ENCODE data around the gene MACROH2A2.

DNA sequence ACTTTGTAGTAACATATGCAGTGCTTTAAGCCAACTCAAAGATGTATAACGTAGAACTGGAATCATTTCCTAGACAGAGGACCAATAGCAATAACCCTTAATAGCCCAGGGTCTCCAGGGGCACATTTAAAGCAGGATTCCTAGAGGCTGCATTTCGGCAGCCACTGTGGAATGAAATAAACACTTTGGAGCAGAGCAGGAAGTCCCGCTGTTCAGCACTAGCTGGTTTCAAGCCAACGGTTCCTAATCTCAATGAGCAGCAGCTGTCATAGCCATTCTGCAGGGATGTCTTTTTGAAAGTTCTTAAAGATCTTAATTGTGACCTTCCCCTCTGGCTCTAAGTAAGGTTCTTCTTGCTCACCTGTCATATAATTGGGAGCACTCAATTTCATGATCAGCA, 18.4 kb upstream of the MACROH2A2 start:
- TF ChIP-seq ZNF274 (IDR thresholded peaks at IDR 0.05; ENCODE audit: insufficient read depth, insufficient read length) (no peak), SMARCA5 (IDR thresholded peaks at IDR 0.05) (no peak), POLR2A (IDR thresholded peaks at IDR 0.05; ENCODE audit: low read depth, low read length) (no peak), FOXM1 (IDR thresholded peaks at IDR 0.05; ENCODE audit: low read depth, low read length) (no peak), EZH2 (IDR thresholded peaks at IDR 0.05; ENCODE audit: borderline replicate concordance, control insufficient read depth, low read depth, low read length) (no peak), SP1 (IDR thresholded peaks at IDR 0.05; ENCODE audit: low read depth, low read length) (no peak), SPI1 (IDR thresholded peaks at IDR 0.05; ENCODE audit: borderline replicate concordance, insufficient read depth, low read depth, low read length) (no peak), RAD21 (IDR thresholded peaks at IDR 0.05; ENCODE audit: insufficient read depth, low read depth, low read length) (no peak), GABPA (IDR thresholded peaks at IDR 0.05; ENCODE audit: low read depth) (no peak), IRF4 (IDR thresholded peaks at IDR 0.05; ENCODE audit: low read depth, low read length) (no peak)
- TF ChIP-seq, protein P1, sequence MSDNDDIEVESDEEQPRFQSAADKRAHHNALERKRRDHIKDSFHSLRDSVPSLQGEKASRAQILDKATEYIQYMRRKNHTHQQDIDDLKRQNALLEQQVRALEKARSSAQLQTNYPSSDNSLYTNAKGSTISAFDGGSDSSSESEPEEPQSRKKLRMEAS (IDR thresholded peaks at IDR 0.05; ENCODE audit: low read depth, low read length) = no peak
- TF ChIP-seq, protein P2, sequence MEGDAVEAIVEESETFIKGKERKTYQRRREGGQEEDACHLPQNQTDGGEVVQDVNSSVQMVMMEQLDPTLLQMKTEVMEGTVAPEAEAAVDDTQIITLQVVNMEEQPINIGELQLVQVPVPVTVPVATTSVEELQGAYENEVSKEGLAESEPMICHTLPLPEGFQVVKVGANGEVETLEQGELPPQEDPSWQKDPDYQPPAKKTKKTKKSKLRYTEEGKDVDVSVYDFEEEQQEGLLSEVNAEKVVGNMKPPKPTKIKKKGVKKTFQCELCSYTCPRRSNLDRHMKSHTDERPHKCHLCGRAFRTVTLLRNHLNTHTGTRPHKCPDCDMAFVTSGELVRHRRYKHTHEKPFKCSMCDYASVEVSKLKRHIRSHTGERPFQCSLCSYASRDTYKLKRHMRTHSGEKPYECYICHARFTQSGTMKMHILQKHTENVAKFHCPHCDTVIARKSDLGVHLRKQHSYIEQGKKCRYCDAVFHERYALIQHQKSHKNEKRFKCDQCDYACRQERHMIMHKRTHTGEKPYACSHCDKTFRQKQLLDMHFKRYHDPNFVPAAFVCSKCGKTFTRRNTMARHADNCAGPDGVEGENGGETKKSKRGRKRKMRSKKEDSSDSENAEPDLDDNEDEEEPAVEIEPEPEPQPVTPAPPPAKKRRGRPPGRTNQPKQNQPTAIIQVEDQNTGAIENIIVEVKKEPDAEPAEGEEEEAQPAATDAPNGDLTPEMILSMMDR (IDR thresholded peaks at IDR 0.05 in 2 of 3, conservative IDR thresholded peaks at IDR 0.05 in 1 of 3; ENCODE audit: control insufficient read depth in 2 of 3, extremely low read depth in 1 of 3, insufficient read depth in 1 of 3, low read depth in 3 of 3, low read length in 3 of 3) = no peak
- TF ChIP-seq, protein P3, sequence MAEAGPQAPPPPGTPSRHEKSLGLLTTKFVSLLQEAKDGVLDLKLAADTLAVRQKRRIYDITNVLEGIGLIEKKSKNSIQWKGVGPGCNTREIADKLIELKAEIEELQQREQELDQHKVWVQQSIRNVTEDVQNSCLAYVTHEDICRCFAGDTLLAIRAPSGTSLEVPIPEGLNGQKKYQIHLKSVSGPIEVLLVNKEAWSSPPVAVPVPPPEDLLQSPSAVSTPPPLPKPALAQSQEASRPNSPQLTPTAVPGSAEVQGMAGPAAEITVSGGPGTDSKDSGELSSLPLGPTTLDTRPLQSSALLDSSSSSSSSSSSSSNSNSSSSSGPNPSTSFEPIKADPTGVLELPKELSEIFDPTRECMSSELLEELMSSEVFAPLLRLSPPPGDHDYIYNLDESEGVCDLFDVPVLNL (IDR thresholded peaks at IDR 0.05; ENCODE audit: low read depth, low read length) = no peak

Measured in GM12878 (cell line).